Body of pancreas (tissue), 4 donors: ENCODE measurements around the gene MTX3. TPM values are rescaled to one million over a fixed set of nuclear protein-coding genes. Genes with fewer than 3 reads are reported as not detected.

ENCODE experiments used
- ATAC-seq: fragments of 150-250 bp; one replicate; pipeline ENCODE4 v1.9.1; 2016
- DNase-seq, 4 donors: peaks; one replicate each; pipeline ENCODE4 v3.0.0-alpha.2; 2019
- H3K27ac ChIP-seq, 4 donors: fragments of 200-600 bp; sonication (generic); 1 replicate in 3 of 4; 2 replicates in 1 of 4; pipeline versions ENCODE4 v1.5.1 to v1.6.1; 2016 to 2019; ENCODE audit warnings: mild to moderate bottlenecking in 1 of 4, mixed read lengths in 1 of 4, moderate library complexity in 1 of 4
- H3K27me3 ChIP-seq, 2 donors: fragments of 200-600 bp; sonication (generic); one replicate each; pipeline ENCODE4 v1.6.0; 2016; ENCODE audit warnings: mild to moderate bottlenecking in 1 of 2
- H3K36me3 ChIP-seq, 2 donors: fragments of 200-600 bp; sonication (generic); replicated peaks in 1 of 2; 2 replicates each; pipeline ENCODE4 v1.5.1; 2016; ENCODE audit warnings: low read depth in 2 of 2; ENCODE audit not compliant: insufficient read depth in 1 of 2
- H3K4me1 ChIP-seq: fragments of 200-600 bp; sonication (generic); one replicate; pipeline ENCODE4 v1.6.0; 2016
- H3K4me3 ChIP-seq, 2 donors: fragments of 200-600 bp; sonication (generic); 1 replicate in 1 of 2; 2 replicates in 1 of 2; pipeline ENCODE4 v1.5.1; 2016 to 2019
- H3K9me3 ChIP-seq, 3 donors: fragments of 200-600 bp; sonication (generic); 1 replicate in 2 of 3; 2 replicates in 1 of 3; pipeline ENCODE4 v1.5.1; 2016
- POLR2A ChIP-seq, 3 donors: fragments of 450-650 bp; IDR thresholded peaks; one replicate each; pipeline ENCODE4 v1.6.1; 2016; ENCODE audit warnings: antibody characterized with exemption in 3 of 3, mild to moderate bottlenecking in 2 of 3
- WGBS, 2 donors: methylation state at CpG; one replicate each; pipeline ENCODE4 v1.1.5; 2017; 5-methylcytosine and 5-hydroxymethylcytosine counted together
- intact Hi-C: fragments of 100-400 bp; cut with DNase I; formaldehyde crosslinking; loops from one replicate; pipeline ENCODE4 v1.15.1; 2023
- total RNA-seq, 2 donors: library from RNA; depleted of rRNA; stranded (reverse); fragments of >200 nt; gene quantifications; one replicate each; pipeline ENCODE4 v1.1.0, GENCODE V29; 2016
- TF ChIP-seq, protein P1 (sequence below), 7 experiments: fragments of 450-650 bp in 4 of 7; fragments of 200-600 bp in 3 of 7; sonication (generic) in 3 of 7; IDR thresholded peaks; one replicate each; pipeline ENCODE4 v1.5.1; 2016 to 2019; ENCODE audit warnings: antibody characterized with exemption in 7 of 7

MTX3 gene
- total RNA-seq, 2 donors from 2014 or later, result 5.6 to 9.1 TPM

DNA sequence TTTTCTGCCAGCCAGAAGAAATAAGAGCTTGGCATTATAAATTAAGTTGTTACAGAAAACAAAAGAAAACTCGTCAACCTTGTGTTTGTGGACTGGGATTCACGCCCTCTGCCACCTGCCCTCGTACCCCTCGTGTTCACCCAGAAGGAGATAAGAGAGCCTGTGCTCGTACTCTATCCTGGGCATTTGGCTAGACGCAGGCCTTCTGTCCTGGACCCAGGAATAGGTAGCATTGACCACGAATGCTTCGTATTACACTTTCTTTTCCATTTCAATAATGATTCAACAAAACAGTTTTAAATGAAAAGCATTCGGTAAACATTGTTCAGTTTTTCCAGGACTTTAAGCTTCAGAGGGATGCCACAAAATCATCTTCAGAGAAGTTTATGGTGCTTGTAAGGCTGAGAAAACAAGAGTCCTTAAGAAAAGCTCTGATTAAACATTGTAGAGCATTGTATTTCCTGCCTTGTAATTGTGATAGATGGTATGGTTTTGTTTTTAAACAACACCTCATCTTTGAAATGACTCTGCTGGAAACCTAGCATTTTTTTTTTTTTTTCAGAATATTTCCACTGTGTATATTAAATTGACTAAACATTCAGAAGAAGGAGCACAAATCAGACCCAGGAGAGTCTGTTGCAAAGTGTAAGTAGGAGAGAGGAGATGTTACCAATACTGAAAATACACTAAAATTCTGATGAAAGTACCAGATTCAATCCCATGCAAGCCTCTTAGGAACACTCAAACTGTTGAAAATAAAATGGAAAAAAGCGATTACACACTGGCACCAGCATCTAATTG, 27.6 kb downstream of the MTX3 start:
- DNase-seq (no peak), ATAC-seq (no peak)
- Histone ChIP-seq H3K4me3 (no peak overlapping the region), H3K27ac (no peak overlapping the region), H3K27me3 (no peaks in the 10 kb centered on the region), H3K9me3 (no peaks in the 10 kb centered on the region), H3K4me1 (no peaks in the 10 kb centered on the region), H3K36me3 (no peaks in the 10 kb centered on the region)
- WGBS, 2 donors, result 62 to 66% methylated on average over 10 of the region's 10 CpGs
- intact Hi-C loops, result no loop called here
- TF ChIP-seq, protein P1, sequence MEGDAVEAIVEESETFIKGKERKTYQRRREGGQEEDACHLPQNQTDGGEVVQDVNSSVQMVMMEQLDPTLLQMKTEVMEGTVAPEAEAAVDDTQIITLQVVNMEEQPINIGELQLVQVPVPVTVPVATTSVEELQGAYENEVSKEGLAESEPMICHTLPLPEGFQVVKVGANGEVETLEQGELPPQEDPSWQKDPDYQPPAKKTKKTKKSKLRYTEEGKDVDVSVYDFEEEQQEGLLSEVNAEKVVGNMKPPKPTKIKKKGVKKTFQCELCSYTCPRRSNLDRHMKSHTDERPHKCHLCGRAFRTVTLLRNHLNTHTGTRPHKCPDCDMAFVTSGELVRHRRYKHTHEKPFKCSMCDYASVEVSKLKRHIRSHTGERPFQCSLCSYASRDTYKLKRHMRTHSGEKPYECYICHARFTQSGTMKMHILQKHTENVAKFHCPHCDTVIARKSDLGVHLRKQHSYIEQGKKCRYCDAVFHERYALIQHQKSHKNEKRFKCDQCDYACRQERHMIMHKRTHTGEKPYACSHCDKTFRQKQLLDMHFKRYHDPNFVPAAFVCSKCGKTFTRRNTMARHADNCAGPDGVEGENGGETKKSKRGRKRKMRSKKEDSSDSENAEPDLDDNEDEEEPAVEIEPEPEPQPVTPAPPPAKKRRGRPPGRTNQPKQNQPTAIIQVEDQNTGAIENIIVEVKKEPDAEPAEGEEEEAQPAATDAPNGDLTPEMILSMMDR (IDR thresholded peaks at IDR 0.05), result no peak
- no peak for TF ChIP-seq POLR2A (IDR thresholded peaks at IDR 0.05)

DNA sequence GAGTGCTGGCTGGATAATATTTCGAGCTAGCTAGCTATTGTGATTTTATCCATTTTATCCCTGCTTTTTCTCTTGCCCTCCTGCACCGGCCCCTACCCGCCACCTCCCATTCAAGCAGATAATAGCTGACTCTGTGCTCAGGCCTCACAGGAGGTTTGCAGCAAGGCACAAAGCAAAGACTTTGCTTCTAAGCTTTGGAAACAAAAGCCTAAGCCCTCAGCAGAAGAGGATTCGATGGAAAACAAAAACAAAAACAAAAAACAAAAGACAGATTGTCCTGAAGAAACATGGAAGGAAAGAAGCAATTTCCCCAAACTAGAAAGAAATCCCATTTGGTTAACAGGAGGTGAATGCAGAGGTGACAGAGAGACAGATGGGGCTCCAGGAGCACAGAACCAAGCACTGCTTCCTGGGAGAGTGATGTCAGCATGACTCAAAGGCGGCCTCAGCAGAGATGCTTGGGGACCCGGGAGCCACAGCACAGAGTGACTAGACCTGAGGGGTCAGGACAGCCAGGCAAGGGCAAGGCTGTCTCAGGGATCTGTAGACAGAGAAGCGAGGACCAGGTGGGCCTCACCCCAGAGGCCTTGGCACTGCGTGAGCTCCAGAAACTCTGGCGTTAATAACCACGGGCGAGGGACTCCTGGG, 28.4 kb downstream of the MTX3 start:
- no peaks in the 10 kb centered on the region for H3K4me1 ChIP-seq
- intact Hi-C loops, result no loop called here
- no peak for TF ChIP-seq POLR2A (IDR thresholded peaks at IDR 0.05)
- TF ChIP-seq, protein P1 (IDR thresholded peaks at IDR 0.05), result no peak
- H3K4me3 ChIP-seq, result no peak overlapping the region
- WGBS, 2 donors, result 70 to 71% methylated on average over 11 of the region's 11 CpGs
- no peak for ATAC-seq
- no peak overlapping the region for H3K27ac ChIP-seq
- H3K36me3 ChIP-seq, result no peaks in the 10 kb centered on the region
- no peaks in the 10 kb centered on the region for H3K9me3 ChIP-seq
- no peak for DNase-seq
- H3K27me3 ChIP-seq, result no peaks in the 10 kb centered on the region

DNA sequence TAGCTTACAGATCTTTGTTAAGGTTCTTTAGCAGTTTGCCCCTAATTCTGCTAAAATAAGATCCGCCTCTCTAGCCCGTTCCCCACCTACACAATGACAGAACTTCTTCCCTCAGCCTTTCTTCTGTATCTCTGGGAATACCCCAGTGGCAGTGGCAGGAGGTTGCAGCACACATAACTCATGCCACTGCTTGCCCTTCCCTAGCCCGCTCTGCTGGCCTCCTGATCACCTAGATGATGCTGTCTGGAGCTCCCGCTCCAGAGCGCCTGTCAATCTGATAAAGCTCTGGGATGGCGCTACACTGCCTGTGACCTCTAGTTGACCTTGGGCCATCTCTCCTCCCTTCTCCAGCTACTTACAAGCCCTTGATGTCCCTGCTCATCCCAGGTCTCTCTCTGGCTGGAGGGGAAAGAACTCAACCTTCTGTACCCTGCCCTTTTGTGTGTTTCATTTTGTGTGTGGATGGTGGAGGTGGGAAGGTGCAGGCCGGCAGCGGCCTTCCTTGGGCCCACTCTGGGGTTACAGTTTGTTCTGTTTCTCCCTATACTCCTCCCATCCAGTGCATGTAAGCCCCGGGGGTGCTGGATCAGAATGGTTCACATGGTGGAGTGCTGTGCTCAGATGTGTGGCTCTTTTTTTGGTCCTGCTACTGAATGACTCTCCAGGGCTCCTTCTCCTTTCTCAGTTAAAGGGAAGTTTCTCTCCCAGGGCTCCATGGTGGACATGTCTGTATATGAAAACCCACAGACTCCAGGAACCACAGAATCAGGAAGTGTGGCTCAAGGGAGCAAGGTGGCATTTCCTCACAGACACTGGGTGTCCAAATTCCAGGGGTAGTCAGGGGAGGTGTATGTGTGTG, 29.1 kb downstream of the MTX3 start:
- intact Hi-C loops, result no loop called here
- H3K27me3 ChIP-seq, result no peaks in the 10 kb centered on the region
- H3K9me3 ChIP-seq, result no peaks in the 10 kb centered on the region
- no peak overlapping the region for H3K27ac ChIP-seq
- 78 to 80% methylated on average over 9 of the region's 9 CpGs for WGBS, 2 donors
- H3K4me1 ChIP-seq, result no peaks in the 10 kb centered on the region
- no peak overlapping the region for H3K4me3 ChIP-seq
- no peaks in the 10 kb centered on the region for H3K36me3 ChIP-seq
- no peak for TF ChIP-seq POLR2A (IDR thresholded peaks at IDR 0.05)
- TF ChIP-seq, protein P1 (IDR thresholded peaks at IDR 0.05), result no peak
- no peak for ATAC-seq
- DNase-seq, result no peak

GRCh38 chr5:79959407-79959806, 31.7 kb downstream of the MTX3 start:
- intact Hi-C loops, result no loop called here
- Histone ChIP-seq H3K4me3 (no peak overlapping the region), H3K27ac (no peak overlapping the region), H3K27me3 (no peaks in the 10 kb centered on the region), H3K9me3 (no peaks in the 10 kb centered on the region), H3K36me3 (no peaks in the 10 kb centered on the region), H3K4me1 (no peaks in the 10 kb centered on the region)
- 73 to 82% methylated on average over 8 of the region's 8 CpGs for WGBS, 2 donors
- TF ChIP-seq, protein P1 (IDR thresholded peaks at IDR 0.05), result no peak
- TF ChIP-seq POLR2A (IDR thresholded peaks at IDR 0.05), result no peak
- no peak for ATAC-seq
- no peak for DNase-seq
